ENCODE measurements around the gene RIMBP2. TPM values are rescaled to one million over a fixed set of nuclear protein-coding genes. Genes with fewer than 3 reads are reported as not detected.
"Not testable (repeated sequence)": the region's sequence is repeated elsewhere in the genome, so short reads cannot be mapped to it uniquely, and the experiment has no call there.

Gene RIMBP2
- total RNA-seq, 4 donors from 2014 or later = 1.5 to 5.3 (median 2.7) TPM

DNA sequence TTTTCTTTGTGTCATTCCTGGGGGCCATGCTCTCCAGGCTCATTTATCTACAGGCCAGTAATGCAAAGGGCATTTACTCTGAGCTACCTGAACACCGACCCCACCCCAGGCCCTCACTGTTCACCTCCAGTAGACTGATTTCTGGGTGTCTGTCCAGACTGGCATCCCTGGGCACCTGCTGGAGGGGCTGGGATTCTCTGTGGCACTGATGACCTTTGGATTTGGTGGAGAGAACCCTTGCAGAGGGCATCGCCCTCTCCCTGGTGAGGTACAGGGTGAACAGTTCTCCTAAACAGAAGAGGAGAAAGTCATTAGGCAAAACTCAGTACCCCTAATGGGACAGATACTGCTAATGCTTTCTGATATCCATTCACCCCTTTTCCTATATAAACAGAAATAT, 27.1 kb upstream of the RIMBP2 start:
- intact Hi-C loops (cut with DNase I; ENCODE audit: low total_unique reads) = no loop called here
- no peak for TF ChIP-seq POLR2A (IDR thresholded peaks at IDR 0.05)
- TF ChIP-seq, protein P1, sequence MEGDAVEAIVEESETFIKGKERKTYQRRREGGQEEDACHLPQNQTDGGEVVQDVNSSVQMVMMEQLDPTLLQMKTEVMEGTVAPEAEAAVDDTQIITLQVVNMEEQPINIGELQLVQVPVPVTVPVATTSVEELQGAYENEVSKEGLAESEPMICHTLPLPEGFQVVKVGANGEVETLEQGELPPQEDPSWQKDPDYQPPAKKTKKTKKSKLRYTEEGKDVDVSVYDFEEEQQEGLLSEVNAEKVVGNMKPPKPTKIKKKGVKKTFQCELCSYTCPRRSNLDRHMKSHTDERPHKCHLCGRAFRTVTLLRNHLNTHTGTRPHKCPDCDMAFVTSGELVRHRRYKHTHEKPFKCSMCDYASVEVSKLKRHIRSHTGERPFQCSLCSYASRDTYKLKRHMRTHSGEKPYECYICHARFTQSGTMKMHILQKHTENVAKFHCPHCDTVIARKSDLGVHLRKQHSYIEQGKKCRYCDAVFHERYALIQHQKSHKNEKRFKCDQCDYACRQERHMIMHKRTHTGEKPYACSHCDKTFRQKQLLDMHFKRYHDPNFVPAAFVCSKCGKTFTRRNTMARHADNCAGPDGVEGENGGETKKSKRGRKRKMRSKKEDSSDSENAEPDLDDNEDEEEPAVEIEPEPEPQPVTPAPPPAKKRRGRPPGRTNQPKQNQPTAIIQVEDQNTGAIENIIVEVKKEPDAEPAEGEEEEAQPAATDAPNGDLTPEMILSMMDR (IDR thresholded peaks at IDR 0.05) = no peak
- H3K4me3 ChIP-seq (ENCODE audit: low read depth, poor library complexity, severe bottlenecking) = no peak overlapping the region
- DNase-seq (ENCODE audit: low spot score in 2 of 2) = peak in 1 of 2 donors; percentile 67
- 87 to 93% methylated on average over 2 of the region's 2 CpGs for WGBS, 2 donors

DNA sequence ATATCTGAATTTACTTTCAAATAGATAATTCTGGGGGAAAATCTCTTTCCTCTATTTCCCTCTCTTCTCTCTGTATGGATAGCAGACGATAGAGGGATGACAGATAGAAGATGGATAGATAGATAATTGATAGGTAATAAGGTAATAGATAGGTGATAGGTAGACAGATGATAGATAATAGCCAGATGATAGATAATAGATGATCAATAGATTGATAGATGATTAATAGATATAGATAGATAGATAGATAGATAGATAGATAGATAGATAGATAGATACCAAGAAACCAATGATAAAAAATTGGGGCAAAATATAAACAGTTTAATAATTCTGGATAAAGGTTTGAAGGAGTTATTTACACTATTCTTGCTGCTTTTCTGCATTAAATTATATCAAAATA, 26.6 kb upstream of the RIMBP2 start:
- 78 to 88% methylated on average over 1 of the region's 1 CpG for WGBS, 2 donors
- no peak overlapping the region for H3K4me3 ChIP-seq (ENCODE audit: low read depth, poor library complexity, severe bottlenecking)
- TF ChIP-seq, protein P1 (IDR thresholded peaks at IDR 0.05) = no peak
- no peak for TF ChIP-seq POLR2A (IDR thresholded peaks at IDR 0.05)
- intact Hi-C loops (cut with DNase I; ENCODE audit: low total_unique reads) = no loop called here
- DNase-seq (ENCODE audit: low spot score in 2 of 2) = no peak

DNA sequence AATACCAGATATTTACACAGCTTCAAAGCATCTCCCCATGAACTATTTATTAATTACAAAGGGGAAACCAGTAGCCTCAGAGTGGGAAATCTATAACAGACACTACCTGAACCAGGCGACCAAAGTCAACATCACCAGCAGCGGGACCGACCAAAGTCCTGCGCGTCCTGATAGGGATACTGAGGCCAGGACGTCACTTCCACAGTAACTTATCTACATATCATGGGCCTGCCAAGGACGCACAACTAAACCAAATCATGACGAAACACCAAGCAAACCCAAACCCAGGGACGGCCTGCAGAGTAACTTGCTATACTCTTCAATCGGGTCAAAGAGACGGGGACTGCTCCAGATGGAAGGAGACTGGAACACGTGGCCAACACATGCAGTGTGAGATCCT, 26.0 kb upstream of the RIMBP2 start:
- H3K4me3 ChIP-seq (ENCODE audit: low read depth, poor library complexity, severe bottlenecking) = no peak overlapping the region
- TF ChIP-seq POLR2A (IDR thresholded peaks at IDR 0.05) = no peak
- TF ChIP-seq, protein P1 (IDR thresholded peaks at IDR 0.05) = no peak
- WGBS, 2 donors = 79 to 86% methylated on average over 12 of the region's 12 CpGs
- DNase-seq (ENCODE audit: low spot score in 2 of 2) = peak in 1 of 2 donors; percentile 63
- intact Hi-C loops (cut with DNase I; ENCODE audit: low total_unique reads) = no loop called here

DNA sequence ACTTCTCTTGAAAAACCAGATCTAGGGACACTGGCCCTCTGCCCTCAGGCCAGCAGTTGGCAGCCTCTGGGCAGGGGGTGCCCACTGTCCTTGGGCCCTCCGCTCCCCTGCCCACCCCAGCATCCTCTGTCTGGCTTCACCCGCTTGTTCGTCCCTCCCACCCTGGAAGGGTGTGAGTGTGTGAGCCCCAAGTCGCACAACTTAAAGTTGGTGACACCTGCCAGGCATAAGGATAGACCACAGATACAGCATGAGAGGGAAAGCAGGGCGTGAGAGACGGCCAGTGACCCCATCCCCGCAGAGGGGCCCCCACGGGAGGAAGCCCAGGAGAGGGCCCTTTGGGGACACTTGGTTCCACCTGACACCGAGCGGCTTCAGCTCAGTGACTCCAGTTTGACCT, 23.5 kb upstream of the RIMBP2 start:
- intact Hi-C loops (cut with DNase I; ENCODE audit: low total_unique reads) = no loop called here
- 82 to 86% methylated on average over 10 of the region's 10 CpGs for WGBS, 2 donors
- no peak overlapping the region for H3K4me3 ChIP-seq (ENCODE audit: low read depth, poor library complexity, severe bottlenecking)
- no peak for TF ChIP-seq POLR2A (IDR thresholded peaks at IDR 0.05)
- TF ChIP-seq, protein P1 (IDR thresholded peaks at IDR 0.05) = no peak
- peak in 1 of 2 donors; percentile 56 for DNase-seq (ENCODE audit: low spot score in 2 of 2)

DNA sequence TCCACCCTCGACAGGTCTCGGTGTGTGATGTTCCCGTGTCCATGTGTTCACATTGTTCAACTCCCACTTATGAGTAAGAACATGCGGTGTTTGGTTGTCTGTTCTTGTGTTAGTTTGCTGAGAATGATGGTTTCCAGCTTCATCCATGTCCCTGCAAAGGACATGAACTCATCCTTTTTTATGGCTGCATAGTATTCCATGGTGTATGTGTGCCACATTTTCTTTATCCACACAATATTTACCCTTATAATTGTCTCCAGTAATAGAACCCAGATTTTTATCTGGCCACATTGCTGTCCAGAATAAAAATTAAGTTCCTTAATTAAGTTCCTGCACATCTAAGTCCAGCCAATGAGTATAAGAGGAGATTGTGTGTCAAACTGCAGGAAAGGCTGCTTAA, 22.3 kb upstream of the RIMBP2 start:
- intact Hi-C loops (cut with DNase I; ENCODE audit: low total_unique reads); DNase-seq (ENCODE audit: low spot score in 2 of 2); H3K4me3 ChIP-seq (ENCODE audit: low read depth, poor library complexity, severe bottlenecking): not testable (repeated sequence)
- 94 to 95% methylated on average over 4 of the region's 4 CpGs for WGBS, 2 donors

DNA sequence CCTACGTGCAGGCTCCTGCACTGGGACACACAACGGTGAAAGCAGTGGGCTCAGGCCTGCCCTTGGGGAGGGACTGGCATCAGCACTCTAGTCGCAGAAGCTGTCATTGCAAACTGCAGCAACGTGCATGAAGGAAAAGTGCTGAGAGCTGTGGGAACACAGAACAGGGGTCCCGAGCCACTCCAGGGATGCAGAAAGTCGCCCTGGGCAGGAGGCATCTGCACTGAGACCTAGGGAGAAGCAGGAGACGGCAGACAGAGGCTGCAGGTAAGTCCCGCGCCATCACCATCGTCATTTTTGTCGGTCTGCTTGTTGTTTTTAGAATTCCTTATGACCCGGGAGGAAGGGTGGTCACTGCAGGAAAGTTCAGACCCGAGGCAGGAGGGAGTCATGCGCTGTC, 21.6 kb upstream of the RIMBP2 start:
- WGBS, 2 donors = 64% methylated on average over 14 of the region's 14 CpGs
- TF ChIP-seq, protein P1 (IDR thresholded peaks at IDR 0.05) = no peak
- no peak for TF ChIP-seq POLR2A (IDR thresholded peaks at IDR 0.05)
- intact Hi-C loops (cut with DNase I; ENCODE audit: low total_unique reads) = no loop called here
- DNase-seq (ENCODE audit: low spot score in 2 of 2) = peak in 1 of 2 donors; percentile 52
- H3K4me3 ChIP-seq (ENCODE audit: low read depth, poor library complexity, severe bottlenecking) = no peak overlapping the region

Measured in lower leg skin (tissue), 4 donors.